ENCODE results near the gene MFAP2.

MFAP2 gene

GRCh38 chr1:17014671-17015567 is 34.5 kb upstream of the MFAP2 start:
- in situ Hi-C loops (cut with MboI; ENCODE audit: low sequenced_read_pairs), result no loop called here
- H3K27me3 ChIP-seq (ENCODE audit: low read depth), result no peaks in the 10 kb centered on the region
- no peak overlapping the region for H3K4me3 ChIP-seq
- H3K4me1 ChIP-seq, result peaks cover 49% of the 10 kb centered on the region
- peak; percentile 84 to 96 for DNase-seq (ENCODE audit: low spot score in 2 of 2)
- peaks cover 19% of the 10 kb centered on the region for H3K36me3 ChIP-seq (replicated peaks)
- H3K9me3 ChIP-seq, result no peaks in the 10 kb centered on the region

- in situ Hi-C loops (cut with MboI; ENCODE audit: low sequenced_read_pairs), result no loop called here
- DNase-seq (ENCODE audit: low spot score in 2 of 2), result no peak
- Histone ChIP-seq H3K27me3 (ENCODE audit: low read depth) (no peaks in the 10 kb centered on the region), H3K36me3 (replicated peaks) (peaks cover 7% of the 10 kb centered on the region), H3K4me3 (no peak overlapping the region), H3K9me3 (no peaks in the 10 kb centered on the region), H3K4me1 (peaks cover 49% of the 10 kb centered on the region)
Measured at GRCh38 chr1:17013491-17014320, 33.3 kb upstream of the MFAP2 start.

GRCh38 chr1:17012775-17013490 is 32.5 kb upstream of the MFAP2 start:
- DNase-seq (ENCODE audit: low spot score in 2 of 2), result no peak
- no peaks in the 10 kb centered on the region for H3K9me3 ChIP-seq
- H3K4me3 ChIP-seq, result no peak overlapping the region
- in situ Hi-C loops (cut with MboI; ENCODE audit: low sequenced_read_pairs), result no loop called here
- peaks cover 1% of the 10 kb centered on the region for H3K36me3 ChIP-seq (replicated peaks)
- no peaks in the 10 kb centered on the region for H3K27me3 ChIP-seq (ENCODE audit: low read depth)
- H3K4me1 ChIP-seq, result peaks cover 49% of the 10 kb centered on the region

GRCh38 chr1:17011439-17012307 is 31.3 kb upstream of the MFAP2 start, which contains the start of gene ATP13A2:
TSS of gene ATP13A2 (minus strand) at chr1:17011928. CDS start at chr1:17011738, 190 bp downstream.
- peak within 1 kb of the TSS; percentile 74 for H3K4me3 ChIP-seq
- in situ Hi-C loops (cut with MboI; ENCODE audit: low sequenced_read_pairs), result no loop called here
- H3K36me3 ChIP-seq (replicated peaks), result no peaks in the 10 kb centered on the region
- H3K9me3 ChIP-seq, result no peaks in the 10 kb centered on the region
- DNase-seq (ENCODE audit: low spot score in 2 of 2), result peak; percentile 82 to 91
- no peaks in the 10 kb centered on the region for H3K27me3 ChIP-seq (ENCODE audit: low read depth)
- peaks cover 49% of the 10 kb centered on the region for H3K4me1 ChIP-seq

- in situ Hi-C loops (cut with MboI; ENCODE audit: low sequenced_read_pairs), result no loop called here
- Histone ChIP-seq H3K27me3 (ENCODE audit: low read depth) (no peaks in the 10 kb centered on the region), H3K4me3 (peak overlapping the region; percentile 74), H3K4me1 (peaks cover 43% of the 10 kb centered on the region), H3K9me3 (no peaks in the 10 kb centered on the region), H3K36me3 (replicated peaks) (no peaks in the 10 kb centered on the region)
- no peak for DNase-seq (ENCODE audit: low spot score in 2 of 2)
Measured at GRCh38 chr1:17011092-17011438, 30.6 kb upstream of the MFAP2 start.

GRCh38 chr1:17009706-17010105 is 29.3 kb upstream of the MFAP2 start:
- Histone ChIP-seq H3K36me3 (replicated peaks) (no peaks in the 10 kb centered on the region; the same call in 1 of the 2 replicates), H3K4me3 (no peak overlapping the region), H3K9me3 (no peaks in the 10 kb centered on the region), H3K27me3 (ENCODE audit: low read depth) (no peaks in the 10 kb centered on the region), H3K4me1 (peaks cover 34% of the 10 kb centered on the region)
- in situ Hi-C loops (cut with MboI; ENCODE audit: low sequenced_read_pairs), result no loop called here
- DNase-seq (ENCODE audit: low spot score in 2 of 2), result no peak

GRCh38 chr1:17008208-17008855 is 27.9 kb upstream of the MFAP2 start:
- Histone ChIP-seq H3K4me3 (no peak overlapping the region), H3K36me3 (replicated peaks) (peaks cover 6% of the 10 kb centered on the region), H3K4me1 (peaks cover 22% of the 10 kb centered on the region), H3K9me3 (no peaks in the 10 kb centered on the region), H3K27me3 (ENCODE audit: low read depth) (no peaks in the 10 kb centered on the region)
- no peak for DNase-seq (ENCODE audit: low spot score in 2 of 2)
- in situ Hi-C loops (cut with MboI; ENCODE audit: low sequenced_read_pairs), result no loop called here

- Histone ChIP-seq H3K27me3 (ENCODE audit: low read depth) (no peaks in the 10 kb centered on the region), H3K36me3 (replicated peaks) (peaks cover 13% of the 10 kb centered on the region), H3K4me1 (peaks cover 12% of the 10 kb centered on the region), H3K4me3 (no peak overlapping the region), H3K9me3 (no peaks in the 10 kb centered on the region)
- DNase-seq (ENCODE audit: low spot score in 2 of 2), result no peak
- in situ Hi-C loops (cut with MboI; ENCODE audit: low sequenced_read_pairs), result no loop called here
Measured at GRCh38 chr1:17007121-17007520, 26.7 kb upstream of the MFAP2 start.

GRCh38 chr1:17005365-17005740 is 24.9 kb upstream of the MFAP2 start:
- no peak for DNase-seq (ENCODE audit: low spot score in 2 of 2)
- Histone ChIP-seq H3K9me3 (no peaks in the 10 kb centered on the region), H3K36me3 (replicated peaks) (peaks cover 20% of the 10 kb centered on the region), H3K4me3 (no peak overlapping the region), H3K4me1 (peaks cover 3% of the 10 kb centered on the region; the same call in 1 of the 2 replicates), H3K27me3 (ENCODE audit: low read depth) (no peaks in the 10 kb centered on the region)
- in situ Hi-C loops (cut with MboI; ENCODE audit: low sequenced_read_pairs), result no loop called here

- no peaks in the 10 kb centered on the region for H3K27me3 ChIP-seq (ENCODE audit: low read depth)
- no peak overlapping the region for H3K4me3 ChIP-seq
- in situ Hi-C loops (cut with MboI; ENCODE audit: low sequenced_read_pairs), result no loop called here
- no peaks in the 10 kb centered on the region for H3K4me1 ChIP-seq
- H3K9me3 ChIP-seq, result no peaks in the 10 kb centered on the region
- DNase-seq (ENCODE audit: low spot score in 2 of 2), result no peak
- H3K36me3 ChIP-seq (replicated peaks), result peaks cover 20% of the 10 kb centered on the region
Measured at GRCh38 chr1:17004466-17005364, 24.3 kb upstream of the MFAP2 start.

GRCh38 chr1:17002524-17002902 is 22.1 kb upstream of the MFAP2 start:
- H3K4me1 ChIP-seq, result no peaks in the 10 kb centered on the region
- in situ Hi-C loops (cut with MboI; ENCODE audit: low sequenced_read_pairs), result no loop called here
- no peak for DNase-seq (ENCODE audit: low spot score in 2 of 2)
- H3K4me3 ChIP-seq, result no peak overlapping the region
- H3K27me3 ChIP-seq (ENCODE audit: low read depth), result no peaks in the 10 kb centered on the region
- no peaks in the 10 kb centered on the region for H3K9me3 ChIP-seq
- peaks cover 28% of the 10 kb centered on the region for H3K36me3 ChIP-seq (replicated peaks)
